NCI-H146 (cell line): ENCODE data around the gene ICOS.

Source experiments
- DNase-seq: peaks from one replicate; lab custom pipeline; 2025; lab: John Stamatoyannopoulos, UW

The ICOS gene

GRCh38 chr2:203936535-203936934 is at the start of gene ICOS:
ICOS (plus strand) TSS chr2:203936763; CDS start chr2:203936815, 52 bp downstream.
- DNase-seq = no peak

- no peak for DNase-seq
Measured at GRCh38 chr2:203887677-203888076, 48.9 kb upstream of the ICOS start.

DNA sequence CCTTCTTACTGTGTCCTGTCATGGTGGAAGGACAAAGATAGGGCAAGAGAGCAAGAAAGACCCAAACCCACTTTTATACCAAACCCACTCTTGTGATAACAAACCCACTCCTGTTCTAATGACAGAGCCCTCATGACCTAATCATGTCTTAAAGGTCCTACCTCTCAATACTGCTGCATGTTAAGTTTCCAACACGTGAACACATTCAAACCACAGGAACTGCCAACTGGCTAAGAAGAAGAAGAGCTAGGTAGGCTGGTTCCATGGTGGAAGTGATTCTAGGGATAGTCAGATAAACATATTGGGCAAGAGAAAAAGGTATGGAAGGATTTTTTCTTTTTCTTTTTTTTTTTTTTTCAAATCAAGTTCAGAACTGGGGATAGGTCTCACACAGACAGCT is 47.0 kb upstream of the ICOS start:
- DNase-seq = no peak

DNA sequence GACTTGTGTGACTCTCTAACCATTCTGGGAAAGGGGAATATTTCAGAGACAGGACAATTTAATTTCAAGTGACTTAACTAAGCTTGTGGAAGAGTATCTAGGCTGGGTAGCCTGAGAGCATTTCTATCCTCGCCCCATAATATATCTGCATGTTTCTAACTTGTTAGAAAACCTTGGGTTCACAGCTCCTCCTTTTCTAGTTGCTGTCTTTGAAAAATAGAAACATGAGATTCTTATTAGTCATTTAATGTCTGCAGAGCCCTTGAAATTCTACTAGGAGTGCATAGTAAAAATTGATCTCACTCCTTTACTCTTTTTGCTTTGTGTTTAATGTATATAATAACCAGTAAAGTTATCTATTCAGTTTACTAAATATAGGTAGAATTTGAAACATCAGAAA is 46.6 kb upstream of the ICOS start:
- DNase-seq = no peak

DNA sequence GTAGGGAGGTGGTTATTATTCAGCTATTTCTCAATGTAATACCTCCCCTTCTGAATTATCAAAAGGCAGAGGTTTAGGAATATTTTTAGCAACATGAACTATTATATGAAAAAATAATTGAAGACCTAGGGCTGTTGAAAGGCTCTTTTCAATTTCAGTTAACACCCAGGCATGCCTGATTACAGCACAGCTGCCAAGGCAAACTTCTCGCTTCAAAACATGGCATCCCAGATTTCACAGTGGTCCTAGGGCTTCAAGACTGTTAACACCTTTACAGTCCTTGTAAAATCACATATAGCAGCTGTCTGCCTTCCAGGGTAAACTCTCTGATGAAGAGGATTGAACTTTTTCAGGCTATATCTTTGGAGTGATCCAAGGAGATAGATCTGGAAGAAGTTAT is 45.8 kb upstream of the ICOS start:
- DNase-seq = no peak

GRCh38 chr2:203891474-203891873 is 45.1 kb upstream of the ICOS start:
- no peak for DNase-seq

DNA sequence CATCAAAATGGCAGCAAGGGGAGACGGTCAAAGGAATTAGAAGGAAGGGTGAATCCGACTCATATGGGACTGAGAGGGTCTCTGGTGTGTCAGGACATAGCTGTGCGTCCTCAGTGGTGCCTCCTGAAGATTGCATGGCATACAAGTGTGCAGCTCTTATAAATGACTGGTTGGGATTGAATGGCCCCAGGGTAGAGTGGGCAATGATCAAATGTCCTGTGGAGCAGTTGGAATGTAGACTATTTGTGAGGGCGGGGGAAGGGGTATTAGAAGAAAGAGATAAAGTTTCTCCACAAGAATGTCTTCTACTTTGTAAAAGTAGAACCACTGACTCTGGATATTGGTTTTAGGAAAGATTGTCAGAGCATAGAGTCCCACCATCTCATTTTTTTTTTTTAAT is 44.4 kb upstream of the ICOS start:
- DNase-seq = no peak

GRCh38 chr2:203893401-203893800 is 43.2 kb upstream of the ICOS start:
- no peak for DNase-seq

DNA sequence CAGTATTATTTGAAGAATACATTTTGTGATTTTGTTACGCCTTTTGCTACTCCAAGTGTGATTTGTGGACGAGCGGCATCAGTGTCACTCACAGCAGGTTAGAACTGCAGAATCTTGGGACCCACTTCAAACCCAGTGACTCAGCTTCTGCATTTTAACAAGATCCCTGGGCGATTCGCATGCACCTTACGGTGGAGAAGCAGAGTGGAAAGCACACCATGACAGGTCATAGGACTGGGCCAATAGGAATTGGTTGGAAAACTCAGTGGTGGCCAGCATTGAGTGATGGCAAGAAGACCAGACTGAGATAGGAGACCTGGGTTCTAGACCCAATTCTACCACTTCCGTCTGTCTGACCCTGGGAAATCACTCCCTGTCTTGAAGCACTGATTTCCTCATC is 42.7 kb upstream of the ICOS start:
- DNase-seq = no peak

GRCh38 chr2:203894262-203894661 is 42.3 kb upstream of the ICOS start:
- DNase-seq = no peak

DNA sequence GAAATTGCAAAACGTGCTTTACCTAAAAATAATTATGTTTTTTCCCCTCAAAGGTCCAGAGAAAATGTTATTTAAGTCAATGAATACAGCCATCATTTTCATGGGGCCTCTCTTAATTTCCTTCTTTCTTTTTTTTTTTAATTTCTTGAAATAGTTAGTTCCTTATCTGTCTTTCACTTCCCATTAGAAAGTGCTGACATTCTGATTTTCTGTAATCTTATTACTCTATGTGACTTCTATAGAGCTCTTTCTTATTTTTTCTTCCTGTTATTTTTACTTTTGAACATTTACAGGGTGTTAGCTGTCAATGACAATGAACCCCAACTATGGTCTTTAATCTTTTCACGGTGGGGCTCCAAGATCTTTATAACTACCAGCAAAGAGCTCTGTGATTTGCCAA is 39.0 kb upstream of the ICOS start:
- no peak for DNase-seq

DNA sequence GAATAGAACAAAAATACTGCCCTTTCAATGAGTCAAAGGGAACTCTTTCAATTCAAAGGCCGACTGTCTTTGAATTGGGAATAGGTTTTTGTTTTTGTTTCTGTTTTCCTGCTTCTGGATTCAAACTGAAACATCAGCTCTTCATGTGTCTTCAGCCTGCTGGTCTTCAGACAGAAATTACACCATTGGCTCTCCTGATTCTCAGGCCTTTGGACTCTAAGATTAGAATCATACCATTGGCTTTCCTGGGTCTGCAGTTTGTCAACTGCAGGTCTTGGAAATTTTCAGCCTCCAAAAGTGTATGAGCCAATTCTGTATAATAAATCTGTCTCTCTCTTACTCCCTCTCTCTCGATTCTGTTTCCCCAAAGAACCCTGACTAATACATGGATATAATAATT is 37.9 kb upstream of the ICOS start:
- no peak for DNase-seq

- DNase-seq = no peak
Measured at GRCh38 chr2:203900253-203900652, 36.3 kb upstream of the ICOS start.

GRCh38 chr2:203904022-203904421 is 32.5 kb upstream of the ICOS start:
- no peak for DNase-seq

DNA sequence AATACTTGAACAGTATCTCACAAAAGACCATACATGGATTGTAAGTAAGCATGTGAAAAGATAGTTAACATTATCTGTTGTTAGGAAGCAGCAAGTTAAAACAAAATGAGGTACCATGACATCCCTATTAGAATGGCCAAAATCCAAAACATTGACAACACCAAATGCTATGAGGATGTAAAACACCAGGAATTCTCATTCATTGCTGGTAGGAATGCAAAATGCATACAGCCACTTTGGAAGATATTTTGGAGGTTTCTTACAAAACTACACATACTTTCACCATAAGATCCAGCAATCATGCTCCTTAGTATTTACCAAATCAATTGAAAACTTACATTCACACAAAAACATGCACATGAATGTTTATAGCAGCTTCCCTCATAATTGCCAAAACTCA is 30.9 kb upstream of the ICOS start:
- no peak for DNase-seq

- DNase-seq = no peak
Measured at GRCh38 chr2:203908066-203908796, 28.3 kb upstream of the ICOS start.

DNA sequence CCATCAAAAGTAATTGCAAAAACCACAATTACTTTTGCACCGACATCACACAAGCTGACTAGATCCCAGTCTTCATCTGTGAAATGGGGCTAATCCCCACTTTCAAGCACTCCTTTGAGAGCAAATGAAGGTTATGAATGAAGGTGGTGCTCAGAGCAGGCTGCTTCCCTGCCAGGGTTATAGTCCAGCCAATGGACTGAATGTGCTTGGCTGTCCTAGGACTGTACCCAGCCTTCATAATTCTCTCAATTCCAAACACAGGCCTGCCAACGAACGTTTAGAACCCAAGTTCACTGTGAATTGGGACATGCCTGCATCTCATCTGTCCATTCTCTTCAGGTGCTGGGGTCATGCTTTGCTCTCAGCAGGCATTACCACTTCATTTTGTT is 27.8 kb upstream of the ICOS start:
- no peak for DNase-seq

DNA sequence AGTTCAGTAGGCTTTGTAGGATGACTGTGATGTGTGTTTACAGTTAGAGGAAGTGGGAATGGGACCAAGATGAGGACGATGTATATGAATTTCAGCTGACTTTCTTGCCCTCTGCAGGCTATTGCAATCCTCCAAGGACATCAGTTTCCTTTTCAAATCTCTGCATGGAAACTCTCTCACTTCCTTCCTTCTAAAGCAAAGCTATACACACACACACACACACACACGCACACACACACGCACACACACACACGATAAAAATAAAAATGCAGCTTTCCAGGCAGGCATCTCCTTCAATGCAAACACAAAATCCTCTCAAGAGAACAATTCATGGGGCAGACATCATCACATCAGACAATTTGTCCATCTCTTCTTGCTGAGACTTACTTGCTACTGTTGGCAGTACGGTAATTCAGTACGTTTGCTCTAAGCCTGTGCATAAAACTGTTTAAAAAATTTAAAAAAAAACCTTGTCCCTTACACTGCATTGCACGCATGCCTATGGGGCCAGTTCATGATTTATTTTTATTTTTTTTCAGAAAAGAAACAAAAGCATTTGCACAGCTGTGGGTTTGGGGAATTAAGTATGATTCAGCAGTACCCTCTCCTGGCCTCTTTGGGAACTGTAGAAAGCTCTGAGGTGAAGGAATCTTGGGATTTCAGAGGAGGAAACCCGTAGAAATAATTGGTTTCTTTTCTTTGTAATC is 27.1 kb upstream of the ICOS start:
- DNase-seq = peak; percentile 21

- no peak for DNase-seq
Measured at GRCh38 chr2:203909974-203910373, 26.6 kb upstream of the ICOS start.

GRCh38 chr2:203913947-203914346 is 22.6 kb upstream of the ICOS start:
- no peak for DNase-seq

DNA sequence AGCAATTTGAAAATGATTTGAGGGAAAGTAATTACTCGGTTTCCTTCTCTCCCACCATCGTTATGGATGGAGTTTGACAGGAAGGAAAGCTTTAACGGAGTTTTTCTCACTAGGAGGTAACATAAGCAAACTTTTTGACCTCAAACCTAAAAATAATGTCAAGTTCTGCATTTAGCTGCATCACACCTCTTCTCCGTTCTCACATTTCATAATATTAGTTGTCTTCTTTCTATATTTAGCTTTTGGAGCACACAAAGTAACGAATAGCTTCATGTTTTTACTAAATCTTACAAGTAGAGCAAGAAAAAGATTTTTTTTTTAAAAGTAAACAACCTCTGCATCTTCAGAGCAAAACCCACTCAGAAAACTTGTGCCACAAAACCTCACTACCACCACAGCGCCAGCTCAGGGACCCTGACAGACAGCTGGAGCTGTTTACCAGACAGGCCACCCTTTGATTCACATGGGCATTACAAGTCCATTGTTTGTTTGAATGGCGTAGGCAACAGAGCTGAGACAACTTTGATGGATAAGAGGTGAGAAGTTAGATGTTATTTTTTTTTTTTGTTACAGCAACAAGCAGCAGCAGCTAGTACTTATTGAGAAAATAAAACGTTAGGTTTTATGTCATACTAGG is 21.9 kb upstream of the ICOS start:
- no peak for DNase-seq

DNA sequence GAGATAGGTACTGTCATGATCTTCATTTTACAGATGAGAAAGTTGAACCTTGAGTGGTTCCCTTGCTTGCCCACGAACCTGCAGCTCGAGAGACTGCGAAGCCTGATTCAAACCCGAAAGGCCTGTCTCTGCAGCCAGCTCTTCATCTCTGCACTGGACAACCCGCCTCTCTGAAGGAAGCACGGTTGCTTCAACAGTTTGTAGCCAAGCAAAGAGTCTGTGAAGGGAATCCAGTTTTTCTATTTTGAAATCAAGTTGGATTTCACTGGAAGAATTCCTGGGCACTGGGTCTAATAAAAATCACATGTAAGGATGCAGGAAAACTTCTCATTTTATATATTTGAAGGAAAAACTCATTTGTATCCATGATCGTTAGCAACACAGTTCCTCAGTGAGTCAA is 21.3 kb upstream of the ICOS start:
- no peak for DNase-seq

GRCh38 chr2:203916756-203917155 is 19.8 kb upstream of the ICOS start:
- no peak for DNase-seq
